DMS53 treated with DMSO at 0.1 percent for 48 hours (cell line): Measurements from ENCODE around the gene ACOT8.

Experiments used
- DNase-seq: peaks from one replicate; lab custom pipeline; 2025; ENCODE audit not compliant: unreplicated experiment; lab: John Stamatoyannopoulos, UW

ACOT8 gene

GRCh38 chr20:45857882-45858216, 657 bp upstream of the ACOT8 start:
- peak; percentile 58 for DNase-seq

GRCh38 chr20:45853484-45853883, 3.7 kb downstream of the ACOT8 start:
- DNase-seq, result no peak

- no peak for DNase-seq
Observed at GRCh38 chr20:45852326-45852725, 4.9 kb downstream of the ACOT8 start.

GRCh38 chr20:45851501-45851900, 5.7 kb downstream of the ACOT8 start:
- no peak for DNase-seq

GRCh38 chr20:45850926-45851325, 6.3 kb downstream of the ACOT8 start:
- no peak for DNase-seq

- no peak for DNase-seq
Observed at GRCh38 chr20:45850238-45850637, 7.0 kb downstream of the ACOT8 start.

- no peak for DNase-seq
Observed at GRCh38 chr20:45848969-45849582, 8.1 kb downstream of the ACOT8 start.

GRCh38 chr20:45848421-45848820, 8.8 kb downstream of the ACOT8 start:
- DNase-seq, result no peak

- no peak for DNase-seq
Observed at GRCh38 chr20:45845452-45845851, 11.7 kb downstream of the ACOT8 start.

GRCh38 chr20:45843506-45843905, 13.7 kb downstream of the ACOT8 start:
- no peak for DNase-seq

GRCh38 chr20:45842169-45842812, 14.9 kb downstream of the ACOT8 start:
- no peak for DNase-seq

- DNase-seq, result no peak
Observed at GRCh38 chr20:45841407-45842129, 15.6 kb downstream of the ACOT8 start.

GRCh38 chr20:45840700-45841198, 16.4 kb downstream of the ACOT8 start:
- DNase-seq, result no peak

GRCh38 chr20:45836841-45837240, 20.4 kb downstream of the ACOT8 start:
- DNase-seq, result no peak

GRCh38 chr20:45835825-45836224, 21.4 kb downstream of the ACOT8 start:
- no peak for DNase-seq

- DNase-seq, result no peak
Observed at GRCh38 chr20:45835329-45835765, 21.8 kb downstream of the ACOT8 start.

GRCh38 chr20:45834797-45835161, 22.4 kb downstream of the ACOT8 start:
- DNase-seq, result no peak

- peak; percentile 38 for DNase-seq
Observed at GRCh38 chr20:45833883-45834796, 23.1 kb downstream of the ACOT8 start.

- peak; percentile 47 for DNase-seq
Observed at GRCh38 chr20:45833030-45833882, 23.9 kb downstream of the ACOT8 start, which contains the start of gene SNX21. TSS of gene SNX21 (plus strand) at chr20:45833799. CDS start at chr20:45833920, 121 bp downstream.

- DNase-seq, result no peak
Observed at GRCh38 chr20:45832619-45833018, 24.6 kb downstream of the ACOT8 start.
